SHP77 treated with DMSO at 0.1 percent for 48 hours (cell line): ENCODE measurements around the gene WDTC1.

Experiments used
- DNase-seq: peaks from one replicate; lab custom pipeline; 2025; lab: John Stamatoyannopoulos, UW

Gene WDTC1

GRCh38 chr1:27335506-27336422, 101.3 kb downstream of the WDTC1 start:
- no peak for DNase-seq

GRCh38 chr1:27336756-27337155, 102.3 kb downstream of the WDTC1 start:
- DNase-seq = no peak

- no peak for DNase-seq
Measured at GRCh38 chr1:27338751-27339150, 104.3 kb downstream of the WDTC1 start.

GRCh38 chr1:27339213-27339612, 104.8 kb downstream of the WDTC1 start:
- no peak for DNase-seq

GRCh38 chr1:27341525-27342252, 107.3 kb downstream of the WDTC1 start, which contains the start of gene SYTL1:
Gene SYTL1, plus strand, starts transcription at chr1:27342022. Its CDS starts 3,313 bp downstream, at chr1:27345335.
- DNase-seq = peak; percentile 15

GRCh38 chr1:27342391-27342777, 108.0 kb downstream of the WDTC1 start:
- no peak for DNase-seq

GRCh38 chr1:27342778-27343638, 108.6 kb downstream of the WDTC1 start:
- peak; percentile 46 for DNase-seq

GRCh38 chr1:27343639-27344025, 109.2 kb downstream of the WDTC1 start:
- no peak for DNase-seq

- DNase-seq = no peak
Measured at GRCh38 chr1:27345272-27345671, 110.8 kb downstream of the WDTC1 start.

GRCh38 chr1:27346357-27346756, 111.9 kb downstream of the WDTC1 start:
- no peak for DNase-seq

GRCh38 chr1:27346991-27347624, 112.7 kb downstream of the WDTC1 start:
- DNase-seq = no peak

GRCh38 chr1:27348861-27349783, 114.7 kb downstream of the WDTC1 start:
- no peak for DNase-seq

GRCh38 chr1:27349784-27350662, 115.6 kb downstream of the WDTC1 start:
- DNase-seq = no peak

GRCh38 chr1:27350663-27351540, 116.5 kb downstream of the WDTC1 start:
- DNase-seq = no peak

- no peak for DNase-seq
Measured at GRCh38 chr1:27351541-27352107, 117.2 kb downstream of the WDTC1 start.

GRCh38 chr1:27353166-27353565, 118.7 kb downstream of the WDTC1 start:
- DNase-seq = no peak

GRCh38 chr1:27353629-27354028, 119.2 kb downstream of the WDTC1 start:
- DNase-seq = no peak

GRCh38 chr1:27355683-27356082, 121.3 kb downstream of the WDTC1 start:
- no peak for DNase-seq
